ENCODE data around the gene CNIH2. TPM values are rescaled to one million over a fixed set of nuclear protein-coding genes. Genes with fewer than 3 reads are reported as not detected.
"Not testable (repeated sequence)": the region's sequence is repeated elsewhere in the genome, so short reads cannot be mapped to it uniquely, and the experiment has no call there.

CNIH2 gene
- total RNA-seq, 1 donor from 2014 or later, result 12.2 TPM

DNA sequence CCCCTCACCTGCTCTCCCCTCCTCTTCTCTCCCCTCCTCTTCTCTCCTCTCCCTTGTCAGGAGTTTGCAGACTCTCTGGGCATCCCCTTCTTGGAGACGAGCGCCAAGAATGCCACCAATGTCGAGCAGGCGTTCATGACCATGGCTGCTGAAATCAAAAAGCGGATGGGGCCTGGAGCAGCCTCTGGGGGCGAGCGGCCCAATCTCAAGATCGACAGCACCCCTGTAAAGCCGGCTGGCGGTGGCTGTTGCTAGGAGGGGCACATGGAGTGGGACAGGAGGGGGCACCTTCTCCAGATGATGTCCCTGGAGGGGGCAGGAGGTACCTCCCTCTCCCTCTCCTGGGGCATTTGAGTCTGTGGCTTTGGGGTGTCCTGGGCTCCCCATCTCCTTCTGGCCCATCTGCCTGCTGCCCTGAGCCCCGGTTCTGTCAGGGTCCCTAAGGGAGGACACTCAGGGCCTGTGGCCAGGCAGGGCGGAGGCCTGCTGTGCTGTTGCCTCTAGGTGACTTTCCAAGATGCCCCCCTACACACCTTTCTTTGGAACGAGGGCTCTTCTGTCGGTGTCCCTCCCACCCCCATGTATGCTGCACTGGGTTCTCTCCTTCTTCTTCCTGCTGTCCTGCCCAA lies 1.9 kb upstream of the CNIH2 start:
- Mint-ChIP-seq H3K4me1 (ENCODE audit: low read depth, unreplicated experiment) (peaks cover 7% of the 10 kb centered on the region), H3K36me3 (ENCODE audit: low read depth, unreplicated experiment) (peaks cover 21% of the 10 kb centered on the region), H3K9me3 (ENCODE audit: unreplicated experiment) (no peaks in the 10 kb centered on the region), H3K27me3 (ENCODE audit: low read depth, unreplicated experiment) (no peaks in the 10 kb centered on the region), H3K27ac (ENCODE audit: unreplicated experiment) (no peak overlapping the region), H3K4me3 (ENCODE audit: unreplicated experiment) (no peak overlapping the region)
- DNase-seq (ENCODE audit: low read depth) (no peak), FAIRE-seq (no peak)
- Histone ChIP-seq H3K4me3 (ENCODE audit: insufficient read depth, low read depth, low read length) (no peak overlapping the region), H3K36me3 (ENCODE audit: insufficient read depth, low read length) (peaks cover 31% of the 10 kb centered on the region), H3K27me3 (ENCODE audit: insufficient read depth, low read length) (no peaks in the 10 kb centered on the region), H4K20me1 (ENCODE audit: insufficient read depth, low read length) (peaks cover 64% of the 10 kb centered on the region), H3K4me1 (ENCODE audit: insufficient read depth, low read length) (peaks cover 17% of the 10 kb centered on the region), H3K9ac (ENCODE audit: low read length) (no peak overlapping the region), H3K9me3 (ENCODE audit: insufficient read depth, low read depth, low read length) (no peaks in the 10 kb centered on the region), H2AFZ (ENCODE audit: low read depth, low read length) (no peak overlapping the region), H3K79me2 (ENCODE audit: insufficient read depth, low read length) (peaks cover 12% of the 10 kb centered on the region), H3K27ac (ENCODE audit: low read depth, low read length) (no peak overlapping the region), H3K4me2 (ENCODE audit: low read length) (no peak overlapping the region)
- TF ChIP-seq, protein P1, sequence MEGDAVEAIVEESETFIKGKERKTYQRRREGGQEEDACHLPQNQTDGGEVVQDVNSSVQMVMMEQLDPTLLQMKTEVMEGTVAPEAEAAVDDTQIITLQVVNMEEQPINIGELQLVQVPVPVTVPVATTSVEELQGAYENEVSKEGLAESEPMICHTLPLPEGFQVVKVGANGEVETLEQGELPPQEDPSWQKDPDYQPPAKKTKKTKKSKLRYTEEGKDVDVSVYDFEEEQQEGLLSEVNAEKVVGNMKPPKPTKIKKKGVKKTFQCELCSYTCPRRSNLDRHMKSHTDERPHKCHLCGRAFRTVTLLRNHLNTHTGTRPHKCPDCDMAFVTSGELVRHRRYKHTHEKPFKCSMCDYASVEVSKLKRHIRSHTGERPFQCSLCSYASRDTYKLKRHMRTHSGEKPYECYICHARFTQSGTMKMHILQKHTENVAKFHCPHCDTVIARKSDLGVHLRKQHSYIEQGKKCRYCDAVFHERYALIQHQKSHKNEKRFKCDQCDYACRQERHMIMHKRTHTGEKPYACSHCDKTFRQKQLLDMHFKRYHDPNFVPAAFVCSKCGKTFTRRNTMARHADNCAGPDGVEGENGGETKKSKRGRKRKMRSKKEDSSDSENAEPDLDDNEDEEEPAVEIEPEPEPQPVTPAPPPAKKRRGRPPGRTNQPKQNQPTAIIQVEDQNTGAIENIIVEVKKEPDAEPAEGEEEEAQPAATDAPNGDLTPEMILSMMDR (IDR thresholded peaks at IDR 0.05; ENCODE audit: insufficient read depth, low read depth, low read length), result no peak
- no peak for TF ChIP-seq EZH2 (IDR thresholded peaks at IDR 0.05; ENCODE audit: insufficient read depth, low read length)

DNA sequence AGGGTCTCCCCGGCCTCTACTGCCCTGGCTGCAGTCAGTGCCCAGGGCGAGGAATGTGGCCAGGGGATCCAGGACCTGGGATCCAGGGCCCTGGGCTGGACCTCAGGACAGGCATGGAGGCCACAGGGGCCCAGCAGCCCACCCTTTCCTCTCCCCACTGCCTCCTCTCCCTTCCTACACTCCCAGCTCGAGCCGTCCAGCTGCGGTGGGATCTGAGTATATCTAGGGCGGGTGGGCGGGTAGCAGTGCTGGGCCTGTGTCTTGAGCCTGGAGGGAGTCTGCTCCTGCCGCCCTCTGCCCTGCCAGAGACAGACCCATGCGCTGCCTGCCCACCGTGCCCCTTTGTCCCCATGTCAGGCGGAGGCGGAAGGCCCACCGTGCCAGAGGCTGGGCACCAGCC lies 1.4 kb upstream of the CNIH2 start:
- H3K9me3 ChIP-seq (ENCODE audit: insufficient read depth, low read depth, low read length); H3K9ac ChIP-seq (ENCODE audit: low read length); H3K27ac Mint-ChIP-seq (ENCODE audit: unreplicated experiment); H3K4me3 Mint-ChIP-seq (ENCODE audit: unreplicated experiment); H2AFZ ChIP-seq (ENCODE audit: low read depth, low read length); H3K4me2 ChIP-seq (ENCODE audit: low read length); H3K9me3 Mint-ChIP-seq (ENCODE audit: unreplicated experiment); H3K4me1 Mint-ChIP-seq (ENCODE audit: low read depth, unreplicated experiment); H3K27ac ChIP-seq (ENCODE audit: low read depth, low read length); DNase-seq (ENCODE audit: low read depth); FAIRE-seq; H3K79me2 ChIP-seq (ENCODE audit: insufficient read depth, low read length); H3K27me3 Mint-ChIP-seq (ENCODE audit: low read depth, unreplicated experiment); H3K4me3 ChIP-seq (ENCODE audit: insufficient read depth, low read depth, low read length); H3K27me3 ChIP-seq (ENCODE audit: insufficient read depth, low read length): not testable (repeated sequence)
- Histone ChIP-seq H4K20me1 (ENCODE audit: insufficient read depth, low read length) (peaks cover 67% of the 10 kb centered on the region), H3K36me3 (ENCODE audit: insufficient read depth, low read length) (peaks cover 31% of the 10 kb centered on the region), H3K4me1 (ENCODE audit: insufficient read depth, low read length) (peaks cover 18% of the 10 kb centered on the region)
- H3K36me3 Mint-ChIP-seq (ENCODE audit: low read depth, unreplicated experiment), result peaks cover 21% of the 10 kb centered on the region

DNA sequence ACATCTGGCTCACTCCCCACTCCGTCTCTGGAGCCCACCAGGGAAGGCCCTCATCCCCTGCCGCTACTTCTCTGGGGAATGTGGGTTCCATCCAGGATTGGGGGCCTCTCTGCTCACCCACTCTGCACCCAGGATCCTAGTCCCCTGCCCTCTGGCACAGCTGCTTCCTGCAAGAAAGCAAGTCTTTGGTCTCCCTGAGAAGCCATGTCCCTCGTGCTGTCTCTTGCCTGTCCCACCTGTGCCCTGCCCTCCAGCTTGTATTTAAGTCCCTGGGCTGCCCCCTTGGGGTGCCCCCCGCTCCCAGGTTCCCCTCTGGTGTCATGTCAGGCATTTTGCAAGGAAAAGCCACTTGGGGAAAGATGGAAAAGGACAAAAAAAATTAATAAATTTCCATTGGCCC lies 911 bp upstream of the CNIH2 start:
- Mint-ChIP-seq H3K4me3 (ENCODE audit: unreplicated experiment) (peak overlapping the region; percentile 14), H3K27ac (ENCODE audit: unreplicated experiment) (peak overlapping the region; percentile 66)
- not testable (repeated sequence) for H3K4me2 ChIP-seq (ENCODE audit: low read length)

More for the DNA sequence above, 911 bp upstream of the CNIH2 start:
- not testable (repeated sequence) for H3K4me1 Mint-ChIP-seq (ENCODE audit: low read depth, unreplicated experiment); FAIRE-seq; H3K9ac ChIP-seq (ENCODE audit: low read length); H3K27me3 Mint-ChIP-seq (ENCODE audit: low read depth, unreplicated experiment); H3K9me3 ChIP-seq (ENCODE audit: insufficient read depth, low read depth, low read length); DNase-seq (ENCODE audit: low read depth); H2AFZ ChIP-seq (ENCODE audit: low read depth, low read length); H3K79me2 ChIP-seq (ENCODE audit: insufficient read depth, low read length); H3K27ac ChIP-seq (ENCODE audit: low read depth, low read length); H3K4me3 ChIP-seq (ENCODE audit: insufficient read depth, low read depth, low read length); H3K9me3 Mint-ChIP-seq (ENCODE audit: unreplicated experiment); H3K27me3 ChIP-seq (ENCODE audit: insufficient read depth, low read length)
- Histone ChIP-seq H4K20me1 (ENCODE audit: insufficient read depth, low read length) (peaks cover 67% of the 10 kb centered on the region), H3K36me3 (ENCODE audit: insufficient read depth, low read length) (peaks cover 29% of the 10 kb centered on the region), H3K4me1 (ENCODE audit: insufficient read depth, low read length) (peaks cover 18% of the 10 kb centered on the region)
- H3K36me3 Mint-ChIP-seq (ENCODE audit: low read depth, unreplicated experiment), result peaks cover 17% of the 10 kb centered on the region
